Neutrophil (primary cell): ENCODE data around the gene CERS6.

ENCODE experiments used
- H3K27ac ChIP-seq: fragments of 200-600 bp; sonication (generic); 2 replicates; pipeline ENCODE4 v1.5.1; 2016; ENCODE audit warnings: mild to moderate bottlenecking, moderate library complexity
- H3K27me3 ChIP-seq: fragments of 200-600 bp; sonication (generic); 2 replicates; pipeline ENCODE4 v1.6.0; 2016; ENCODE audit warnings: mild to moderate bottlenecking
- H3K36me3 ChIP-seq: fragments of 200-600 bp; sonication (generic); 2 replicates; pipeline ENCODE4 v1.5.1; 2017
- H3K4me1 ChIP-seq, 2 experiments: fragments of 200-600 bp in 1 of 2; sonication (generic) in 1 of 2; 1 replicate in 1 of 2; 2 replicates in 1 of 2; pipeline versions ENCODE4 v1.5.1 to v1.6.1; 2013 to 2016; ENCODE audit warnings: low read depth in 1 of 2, low read length in 1 of 2, mild to moderate bottlenecking in 1 of 2, moderate library complexity in 1 of 2; ENCODE audit not compliant: control insufficient read depth in 1 of 2, insufficient read depth in 1 of 2
- H3K4me3 ChIP-seq, 2 experiments: fragments of 200-600 bp in 1 of 2; sonication (generic) in 1 of 2; 1 replicate in 1 of 2; 2 replicates in 1 of 2; pipeline ENCODE4 v1.5.1; 2013 to 2016; ENCODE audit warnings: low read depth in 1 of 2, low read length in 1 of 2, mild to moderate bottlenecking in 1 of 2, moderate library complexity in 1 of 2
- H3K9me3 ChIP-seq: fragments of 200-600 bp; sonication (generic); 2 replicates; pipeline ENCODE4 v1.5.1; 2016
- TF ChIP-seq, protein P1 (sequence below): fragments of 200-600 bp; sonication (generic); IDR thresholded peaks from 2 replicates; pipeline ENCODE4 v1.5.1; 2016; ENCODE audit warnings: antibody characterized with exemption

CERS6 gene

DNA sequence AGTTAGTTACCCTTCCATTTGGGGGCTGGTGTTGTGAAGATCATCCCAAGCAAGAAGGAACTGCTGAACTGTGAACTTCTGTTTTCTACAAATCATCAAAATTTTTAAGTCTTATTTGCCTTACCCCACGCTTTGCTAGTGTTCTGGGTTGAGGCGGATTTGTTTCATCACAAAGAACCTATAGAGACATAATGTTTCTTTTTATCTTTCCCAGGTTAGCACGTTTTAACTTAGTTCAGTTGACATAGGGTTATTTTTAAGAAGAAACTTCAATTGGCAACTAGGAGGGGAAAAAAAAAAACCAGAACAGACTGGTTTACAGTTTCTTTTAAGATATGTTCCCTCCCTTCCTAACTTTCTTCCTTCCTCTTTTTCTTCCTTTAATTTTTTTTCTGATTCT, 31.1 kb upstream of the CERS6 start:
- Histone ChIP-seq H3K9me3 (no peaks in the 10 kb centered on the region), H3K4me3 (no peak overlapping the region), H3K36me3 (no peaks in the 10 kb centered on the region), H3K27me3 (no peaks in the 10 kb centered on the region), H3K4me1 (no peaks in the 10 kb centered on the region), H3K27ac (no peak overlapping the region)
- TF ChIP-seq, protein P1, sequence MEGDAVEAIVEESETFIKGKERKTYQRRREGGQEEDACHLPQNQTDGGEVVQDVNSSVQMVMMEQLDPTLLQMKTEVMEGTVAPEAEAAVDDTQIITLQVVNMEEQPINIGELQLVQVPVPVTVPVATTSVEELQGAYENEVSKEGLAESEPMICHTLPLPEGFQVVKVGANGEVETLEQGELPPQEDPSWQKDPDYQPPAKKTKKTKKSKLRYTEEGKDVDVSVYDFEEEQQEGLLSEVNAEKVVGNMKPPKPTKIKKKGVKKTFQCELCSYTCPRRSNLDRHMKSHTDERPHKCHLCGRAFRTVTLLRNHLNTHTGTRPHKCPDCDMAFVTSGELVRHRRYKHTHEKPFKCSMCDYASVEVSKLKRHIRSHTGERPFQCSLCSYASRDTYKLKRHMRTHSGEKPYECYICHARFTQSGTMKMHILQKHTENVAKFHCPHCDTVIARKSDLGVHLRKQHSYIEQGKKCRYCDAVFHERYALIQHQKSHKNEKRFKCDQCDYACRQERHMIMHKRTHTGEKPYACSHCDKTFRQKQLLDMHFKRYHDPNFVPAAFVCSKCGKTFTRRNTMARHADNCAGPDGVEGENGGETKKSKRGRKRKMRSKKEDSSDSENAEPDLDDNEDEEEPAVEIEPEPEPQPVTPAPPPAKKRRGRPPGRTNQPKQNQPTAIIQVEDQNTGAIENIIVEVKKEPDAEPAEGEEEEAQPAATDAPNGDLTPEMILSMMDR, result no peak

DNA sequence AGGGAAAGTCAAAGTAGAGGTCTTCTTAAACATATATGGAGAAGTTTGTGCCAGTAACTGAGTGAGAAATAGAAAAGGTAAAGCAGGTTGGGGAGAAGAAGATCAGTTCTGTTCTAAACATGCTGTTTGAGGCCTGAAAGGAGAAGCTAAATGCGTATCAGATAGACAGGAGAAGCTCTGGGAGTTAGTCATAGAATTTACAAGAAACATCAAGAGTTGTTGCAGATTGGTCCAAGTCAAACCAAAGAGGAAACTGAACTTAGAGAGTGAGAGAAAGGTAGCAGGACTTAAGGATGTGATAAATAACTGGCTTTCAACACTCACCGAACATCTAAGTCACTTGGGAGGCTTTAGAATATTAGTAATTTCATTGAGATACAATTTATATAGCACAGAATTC, 29.2 kb upstream of the CERS6 start:
- Histone ChIP-seq H3K4me1 (no peaks in the 10 kb centered on the region), H3K9me3 (no peaks in the 10 kb centered on the region), H3K36me3 (no peaks in the 10 kb centered on the region), H3K27ac (no peak overlapping the region), H3K27me3 (no peaks in the 10 kb centered on the region), H3K4me3 (no peak overlapping the region)
- TF ChIP-seq, protein P1, result no peak

DNA sequence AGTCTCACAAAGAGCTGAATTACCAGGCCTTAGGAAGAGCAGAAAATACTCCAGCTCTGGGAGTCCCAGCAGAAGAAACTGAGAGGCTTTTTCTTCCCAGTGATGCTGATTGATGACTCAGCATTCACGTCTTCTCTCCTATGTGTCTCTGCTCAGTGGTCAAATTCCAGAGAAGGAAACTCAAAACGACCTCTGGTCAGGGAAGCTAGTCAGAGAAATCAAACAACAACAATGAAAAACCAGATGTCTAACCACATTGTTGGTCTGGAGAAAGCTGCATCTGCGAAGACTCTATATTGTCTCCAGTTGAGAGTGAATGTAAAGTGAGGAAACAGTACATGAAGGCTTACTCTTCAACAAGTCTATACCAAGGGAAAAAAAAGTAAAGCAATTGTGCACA, 28.6 kb upstream of the CERS6 start:
- H3K4me3 ChIP-seq, result no peak overlapping the region
- no peaks in the 10 kb centered on the region for H3K9me3 ChIP-seq
- TF ChIP-seq, protein P1, result no peak
- H3K27ac ChIP-seq, result no peak overlapping the region
- H3K4me1 ChIP-seq, result no peaks in the 10 kb centered on the region
- H3K36me3 ChIP-seq, result no peaks in the 10 kb centered on the region
- H3K27me3 ChIP-seq, result no peaks in the 10 kb centered on the region

DNA sequence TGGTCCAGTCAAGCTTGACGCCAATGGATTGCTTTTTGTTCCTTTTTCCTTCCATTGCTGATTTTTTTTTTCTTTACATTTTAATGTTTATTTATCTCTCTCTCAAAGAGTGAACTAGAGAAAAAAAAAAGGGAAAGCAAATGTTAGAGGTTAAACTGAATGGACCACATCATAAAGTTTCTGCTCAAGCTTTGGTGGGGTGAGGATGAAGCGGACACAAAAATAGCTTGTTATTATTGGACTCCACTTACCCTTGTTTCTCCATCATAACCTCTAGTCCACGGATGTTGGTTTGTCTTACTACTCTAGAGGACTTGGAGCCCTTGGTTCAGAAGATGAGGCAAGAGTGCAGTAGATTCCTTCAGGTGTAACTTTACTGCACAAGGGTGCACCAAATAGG, 27.6 kb upstream of the CERS6 start:
- no peak overlapping the region for H3K4me3 ChIP-seq
- H3K36me3 ChIP-seq, result no peaks in the 10 kb centered on the region
- TF ChIP-seq, protein P1, result no peak
- H3K4me1 ChIP-seq, result no peaks in the 10 kb centered on the region
- H3K27me3 ChIP-seq, result no peaks in the 10 kb centered on the region
- no peak overlapping the region for H3K27ac ChIP-seq
- H3K9me3 ChIP-seq, result no peaks in the 10 kb centered on the region

DNA sequence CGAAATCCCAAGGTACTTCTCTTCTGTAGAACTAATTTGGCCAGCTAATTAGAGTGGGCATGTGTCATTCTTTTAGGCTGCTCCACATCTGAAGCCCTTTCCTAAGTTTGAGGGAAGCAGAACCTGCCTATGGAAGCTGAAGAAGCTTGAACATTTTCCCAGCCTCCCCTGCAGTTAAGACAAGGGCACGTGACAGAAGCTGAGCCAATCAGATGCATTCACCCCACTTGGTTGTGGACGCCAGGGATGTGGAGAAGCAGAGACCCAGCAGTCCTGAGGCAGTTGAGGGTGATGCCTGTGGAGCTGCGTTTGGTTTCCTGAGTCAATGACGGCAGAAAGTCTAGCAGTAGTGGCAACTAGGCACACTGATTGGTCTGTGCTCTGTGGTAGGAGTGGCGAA, 26.1 kb upstream of the CERS6 start:
- Histone ChIP-seq H3K36me3 (no peaks in the 10 kb centered on the region), H3K4me1 (no peaks in the 10 kb centered on the region), H3K27me3 (no peaks in the 10 kb centered on the region), H3K4me3 (no peak overlapping the region), H3K9me3 (no peaks in the 10 kb centered on the region), H3K27ac (no peak overlapping the region)
- TF ChIP-seq, protein P1, result no peak

DNA sequence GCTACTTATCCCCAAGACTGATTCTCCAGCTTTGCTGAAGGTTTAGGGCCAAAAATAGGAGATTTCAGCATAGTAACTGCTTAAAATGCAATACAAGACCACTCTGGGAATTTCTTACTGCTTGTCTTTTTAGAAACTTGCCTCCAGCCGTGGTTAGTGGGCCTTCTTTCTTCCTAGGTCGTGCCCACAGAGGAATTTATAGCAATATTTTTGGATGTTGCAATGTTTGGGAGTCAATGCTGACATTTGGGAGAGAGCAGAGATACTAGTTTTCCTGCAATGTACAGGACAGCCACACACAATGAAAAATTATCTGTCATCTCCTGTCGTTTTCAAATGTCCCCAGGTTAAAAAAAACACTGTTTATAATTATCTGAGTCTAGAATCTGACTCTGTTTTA, 25.6 kb upstream of the CERS6 start:
- Histone ChIP-seq H3K4me3 (no peak overlapping the region), H3K27me3 (no peaks in the 10 kb centered on the region), H3K9me3 (no peaks in the 10 kb centered on the region), H3K36me3 (no peaks in the 10 kb centered on the region), H3K27ac (no peak overlapping the region), H3K4me1 (no peaks in the 10 kb centered on the region)
- TF ChIP-seq, protein P1, result no peak
